ENCODE data around the gene MGRN1.
A peak's percentile ranks its signal among the peaks of the same experiment; 100 is the strongest.

MGRN1 gene

DNA sequence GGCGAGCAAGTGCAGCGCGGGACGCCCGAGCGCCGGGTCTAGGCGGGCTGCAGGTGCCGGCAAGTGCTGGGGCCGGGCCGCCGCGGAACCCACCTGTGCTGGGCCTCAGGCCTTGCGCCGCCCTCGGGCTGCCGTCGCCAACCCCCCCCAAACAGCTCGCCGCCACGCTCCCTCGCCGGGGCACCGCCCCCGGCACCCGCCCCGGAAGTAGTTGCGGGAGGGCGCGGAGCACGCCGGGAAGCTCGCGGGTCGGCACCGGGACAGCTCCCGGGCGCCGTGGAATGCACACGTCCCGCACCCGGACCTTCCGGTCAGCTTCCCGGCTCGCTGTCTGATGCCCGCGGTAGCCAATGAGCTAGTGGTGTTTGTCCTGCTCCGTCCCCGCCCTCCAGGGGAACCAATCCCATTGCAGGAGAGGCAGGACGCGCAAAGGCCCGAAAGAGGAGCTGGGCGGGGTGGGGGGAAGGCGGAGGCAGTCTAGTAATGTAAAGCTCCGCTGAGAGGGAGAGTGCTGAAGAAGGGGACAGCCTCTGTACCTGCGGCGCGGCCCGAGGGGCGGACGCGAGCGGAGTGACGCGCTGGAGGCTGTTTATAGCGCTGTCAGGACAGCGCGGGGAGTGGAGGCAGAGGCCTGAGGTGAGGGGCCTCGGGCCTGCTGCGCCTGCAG, 109.6 kb downstream of the MGRN1 start, which contains the start of the genes ANKS3 and DNAAF8 (continued):
- no peak; the same call in 1 of the 2 replicates for TF ChIP-seq GLIS1 (tag by site-specific recombination; IDR thresholded peaks at IDR 0.05)
- no peak for TF ChIP-seq MEIS1 (CRISPR knock-in tag; IDR thresholded peaks at IDR 0.05; ENCODE audit: borderline replicate concordance)
- TF ChIP-seq ZNF155 (tag by site-specific recombination; IDR thresholded peaks at IDR 0.05), result no peak
- peak; percentile 98 for TF ChIP-seq ZBTB20 (tag by site-specific recombination; IDR thresholded peaks at IDR 0.05)
- 0 out of 2 replicates have a peak, but pooled peaks have one; percentile 28 for TF ChIP-seq ZNF184 (tag by site-specific recombination; IDR thresholded peaks at IDR 0.05)
- no peak for TF ChIP-seq ZNF514 (tag by site-specific recombination; IDR thresholded peaks at IDR 0.05)
- no peak for TF ChIP-seq ZNF214 (tag by site-specific recombination; IDR thresholded peaks at IDR 0.05; ENCODE audit: borderline replicate concordance)
- TF ChIP-seq, protein P1, sequence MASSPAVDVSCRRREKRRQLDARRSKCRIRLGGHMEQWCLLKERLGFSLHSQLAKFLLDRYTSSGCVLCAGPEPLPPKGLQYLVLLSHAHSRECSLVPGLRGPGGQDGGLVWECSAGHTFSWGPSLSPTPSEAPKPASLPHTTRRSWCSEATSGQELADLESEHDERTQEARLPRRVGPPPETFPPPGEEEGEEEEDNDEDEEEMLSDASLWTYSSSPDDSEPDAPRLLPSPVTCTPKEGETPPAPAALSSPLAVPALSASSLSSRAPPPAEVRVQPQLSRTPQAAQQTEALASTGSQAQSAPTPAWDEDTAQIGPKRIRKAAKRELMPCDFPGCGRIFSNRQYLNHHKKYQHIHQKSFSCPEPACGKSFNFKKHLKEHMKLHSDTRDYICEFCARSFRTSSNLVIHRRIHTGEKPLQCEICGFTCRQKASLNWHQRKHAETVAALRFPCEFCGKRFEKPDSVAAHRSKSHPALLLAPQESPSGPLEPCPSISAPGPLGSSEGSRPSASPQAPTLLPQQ (tag by site-specific recombination; IDR thresholded peaks at IDR 0.05), result peak; percentile 47; the same call in 1 of the 2 replicates
- no peak for TF ChIP-seq ZNF48 (tag by site-specific recombination; IDR thresholded peaks at IDR 0.05)
- no peak for TF ChIP-seq ZNF157 (tag by site-specific recombination; IDR thresholded peaks at IDR 0.05)
- TF ChIP-seq ZNF423 (tag by site-specific recombination; IDR thresholded peaks at IDR 0.05), result no peak
- no peak for TF ChIP-seq ZNF426 (tag by site-specific recombination; IDR thresholded peaks at IDR 0.05)
- peak; percentile 49; the same call in 1 of the 2 replicates for TF ChIP-seq ZNF629 (tag by site-specific recombination; IDR thresholded peaks at IDR 0.05)
- TF ChIP-seq ZNF140 (tag by site-specific recombination; IDR thresholded peaks at IDR 0.05), result no peak
- TF ChIP-seq, protein P2, sequence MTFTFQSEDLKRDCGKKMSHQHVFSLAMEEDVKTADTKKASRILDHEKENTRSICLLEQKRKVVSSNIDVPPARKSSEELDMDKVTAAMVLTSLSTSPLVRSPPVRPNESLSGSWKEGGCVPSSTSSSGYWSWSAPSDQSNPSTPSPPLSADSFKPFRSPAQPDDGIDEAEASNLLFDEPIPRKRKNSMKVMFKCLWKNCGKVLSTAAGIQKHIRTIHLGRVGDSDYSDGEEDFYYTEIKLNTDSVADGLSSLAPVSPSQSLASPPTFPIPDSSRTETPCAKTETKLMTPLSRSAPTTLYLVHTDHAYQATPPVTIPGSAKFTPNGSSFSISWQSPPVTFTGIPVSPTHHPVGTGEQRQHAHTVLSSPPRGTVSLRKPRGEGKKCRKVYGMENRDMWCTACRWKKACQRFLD (tag by site-specific recombination; IDR thresholded peaks at IDR 0.05), result peak; percentile 38; the same call in 1 of the 2 replicates
- peak; percentile 92 for TF ChIP-seq ZEB2 (tag by site-specific recombination; IDR thresholded peaks at IDR 0.05)
- TF ChIP-seq, protein P3, sequence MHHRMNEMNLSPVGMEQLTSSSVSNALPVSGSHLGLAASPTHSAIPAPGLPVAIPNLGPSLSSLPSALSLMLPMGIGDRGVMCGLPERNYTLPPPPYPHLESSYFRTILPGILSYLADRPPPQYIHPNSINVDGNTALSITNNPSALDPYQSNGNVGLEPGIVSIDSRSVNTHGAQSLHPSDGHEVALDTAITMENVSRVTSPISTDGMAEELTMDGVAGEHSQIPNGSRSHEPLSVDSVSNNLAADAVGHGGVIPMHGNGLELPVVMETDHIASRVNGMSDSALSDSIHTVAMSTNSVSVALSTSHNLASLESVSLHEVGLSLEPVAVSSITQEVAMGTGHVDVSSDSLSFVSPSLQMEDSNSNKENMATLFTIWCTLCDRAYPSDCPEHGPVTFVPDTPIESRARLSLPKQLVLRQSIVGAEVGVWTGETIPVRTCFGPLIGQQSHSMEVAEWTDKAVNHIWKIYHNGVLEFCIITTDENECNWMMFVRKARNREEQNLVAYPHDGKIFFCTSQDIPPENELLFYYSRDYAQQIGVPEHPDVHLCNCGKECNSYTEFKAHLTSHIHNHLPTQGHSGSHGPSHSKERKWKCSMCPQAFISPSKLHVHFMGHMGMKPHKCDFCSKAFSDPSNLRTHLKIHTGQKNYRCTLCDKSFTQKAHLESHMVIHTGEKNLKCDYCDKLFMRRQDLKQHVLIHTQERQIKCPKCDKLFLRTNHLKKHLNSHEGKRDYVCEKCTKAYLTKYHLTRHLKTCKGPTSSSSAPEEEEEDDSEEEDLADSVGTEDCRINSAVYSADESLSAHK (tag by site-specific recombination; IDR thresholded peaks at IDR 0.05), result no peak
- TF ChIP-seq, protein P4, sequence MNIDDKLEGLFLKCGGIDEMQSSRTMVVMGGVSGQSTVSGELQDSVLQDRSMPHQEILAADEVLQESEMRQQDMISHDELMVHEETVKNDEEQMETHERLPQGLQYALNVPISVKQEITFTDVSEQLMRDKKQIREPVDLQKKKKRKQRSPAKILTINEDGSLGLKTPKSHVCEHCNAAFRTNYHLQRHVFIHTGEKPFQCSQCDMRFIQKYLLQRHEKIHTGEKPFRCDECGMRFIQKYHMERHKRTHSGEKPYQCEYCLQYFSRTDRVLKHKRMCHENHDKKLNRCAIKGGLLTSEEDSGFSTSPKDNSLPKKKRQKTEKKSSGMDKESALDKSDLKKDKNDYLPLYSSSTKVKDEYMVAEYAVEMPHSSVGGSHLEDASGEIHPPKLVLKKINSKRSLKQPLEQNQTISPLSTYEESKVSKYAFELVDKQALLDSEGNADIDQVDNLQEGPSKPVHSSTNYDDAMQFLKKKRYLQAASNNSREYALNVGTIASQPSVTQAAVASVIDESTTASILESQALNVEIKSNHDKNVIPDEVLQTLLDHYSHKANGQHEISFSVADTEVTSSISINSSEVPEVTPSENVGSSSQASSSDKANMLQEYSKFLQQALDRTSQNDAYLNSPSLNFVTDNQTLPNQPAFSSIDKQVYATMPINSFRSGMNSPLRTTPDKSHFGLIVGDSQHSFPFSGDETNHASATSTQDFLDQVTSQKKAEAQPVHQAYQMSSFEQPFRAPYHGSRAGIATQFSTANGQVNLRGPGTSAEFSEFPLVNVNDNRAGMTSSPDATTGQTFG (tag by site-specific recombination; IDR thresholded peaks at IDR 0.05; ENCODE audit: borderline replicate concordance), result no peak
- TF ChIP-seq SP2 (tag by site-specific recombination; IDR thresholded peaks at IDR 0.05), result peak; percentile 96
- TF ChIP-seq ZNF670 (tag by site-specific recombination; IDR thresholded peaks at IDR 0.05; ENCODE audit: low read depth), result no peak
- TF ChIP-seq ZNF391 (tag by site-specific recombination; IDR thresholded peaks at IDR 0.05; ENCODE audit: borderline replicate concordance, low read depth), result no peak
- TF ChIP-seq, protein P5, sequence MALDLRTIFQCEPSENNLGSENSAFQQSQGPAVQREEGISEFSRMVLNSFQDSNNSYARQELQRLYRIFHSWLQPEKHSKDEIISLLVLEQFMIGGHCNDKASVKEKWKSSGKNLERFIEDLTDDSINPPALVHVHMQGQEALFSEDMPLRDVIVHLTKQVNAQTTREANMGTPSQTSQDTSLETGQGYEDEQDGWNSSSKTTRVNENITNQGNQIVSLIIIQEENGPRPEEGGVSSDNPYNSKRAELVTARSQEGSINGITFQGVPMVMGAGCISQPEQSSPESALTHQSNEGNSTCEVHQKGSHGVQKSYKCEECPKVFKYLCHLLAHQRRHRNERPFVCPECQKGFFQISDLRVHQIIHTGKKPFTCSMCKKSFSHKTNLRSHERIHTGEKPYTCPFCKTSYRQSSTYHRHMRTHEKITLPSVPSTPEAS (tag by site-specific recombination; IDR thresholded peaks at IDR 0.05), result no peak
- no peak for TF ChIP-seq KLF7 (tag by site-specific recombination; IDR thresholded peaks at IDR 0.05; ENCODE audit: borderline replicate concordance)
- no peak for TF ChIP-seq ZBTB7A (tag by site-specific recombination; IDR thresholded peaks at IDR 0.05; ENCODE audit: low read depth)
- TF ChIP-seq KLF10 (tag by site-specific recombination; IDR thresholded peaks at IDR 0.05), result peak; percentile 95
- 0 out of 2 replicates have a peak, but pooled peaks have one; percentile 38 for TF ChIP-seq MZF1 (tag by site-specific recombination; IDR thresholded peaks at IDR 0.05; ENCODE audit: borderline replicate concordance)
- no peak for TF ChIP-seq ZNF37A (tag by site-specific recombination; IDR thresholded peaks at IDR 0.05)
